ENCODE measurements around the gene ELMO1.

ELMO1 gene

GRCh38 chr7:37209195-37209594 is 239.5 kb downstream of the ELMO1 start:
- no peak for DNase-seq

GRCh38 chr7:37208528-37208927 is 240.1 kb downstream of the ELMO1 start:
- peak; percentile 55 for DNase-seq

- no peak for DNase-seq
These were observed 242.5 kb downstream of the ELMO1 start for GRCh38 chr7:37206192-37206591.

- no peak for DNase-seq
These were observed 243.2 kb downstream of the ELMO1 start for GRCh38 chr7:37205451-37205850.

GRCh38 chr7:37201876-37202198 is 246.8 kb downstream of the ELMO1 start:
- no peak for DNase-seq

- peak; percentile 61 for DNase-seq
These were observed 247.4 kb downstream of the ELMO1 start for GRCh38 chr7:37201003-37201875.

- DNase-seq, result peak; percentile 84
These were observed 249.7 kb downstream of the ELMO1 start for GRCh38 chr7:37198906-37199485.

GRCh38 chr7:37198041-37198905 is 250.4 kb downstream of the ELMO1 start:
- no peak for DNase-seq

GRCh38 chr7:37197108-37197507 is 251.6 kb downstream of the ELMO1 start:
- DNase-seq, result no peak

GRCh38 chr7:37196676-37197075 is 252.0 kb downstream of the ELMO1 start:
- DNase-seq, result no peak

- no peak for DNase-seq
These were observed 253.3 kb downstream of the ELMO1 start for GRCh38 chr7:37195388-37195787.

GRCh38 chr7:37194943-37195342 is 253.7 kb downstream of the ELMO1 start:
- DNase-seq, result no peak

- no peak for DNase-seq
These were observed 254.9 kb downstream of the ELMO1 start for GRCh38 chr7:37193775-37194135.

- no peak for DNase-seq
These were observed 255.4 kb downstream of the ELMO1 start for GRCh38 chr7:37193087-37193774.

- no peak for DNase-seq
These were observed 256.9 kb downstream of the ELMO1 start for GRCh38 chr7:37191797-37192196.

- no peak for DNase-seq
These were observed 261.5 kb downstream of the ELMO1 start for GRCh38 chr7:37187179-37187578.

- no peak for DNase-seq
These were observed 261.9 kb downstream of the ELMO1 start for GRCh38 chr7:37186753-37187152.

GRCh38 chr7:37181550-37181932 is 267.1 kb downstream of the ELMO1 start:
- DNase-seq, result no peak

- DNase-seq, result no peak
These were observed 267.7 kb downstream of the ELMO1 start for GRCh38 chr7:37180828-37181549.

GRCh38 chr7:37176079-37176478 is 272.6 kb downstream of the ELMO1 start:
- no peak for DNase-seq

- DNase-seq, result no peak
These were observed 274.2 kb downstream of the ELMO1 start for GRCh38 chr7:37174460-37174859.

- DNase-seq, result no peak
These were observed 275.0 kb downstream of the ELMO1 start for GRCh38 chr7:37173670-37174069.

All from CD4-positive, alpha-beta T cell treated with Interleukin-17A for 4 hours (primary cell).